Esophagus squamous epithelium (tissue), 4 donors: Measurements from ENCODE around the gene TMEM178B.

Experiments
- POLR2A ChIP-seq, 4 donors: fragments of 450-650 bp; IDR thresholded peaks; one replicate each; pipeline ENCODE4 v1.6.1; 2017; ENCODE audit warnings: antibody characterized with exemption in 4 of 4, mild to moderate bottlenecking in 4 of 4, moderate library complexity in 3 of 4
- TF ChIP-seq, protein P1 (sequence below), 6 experiments: fragments of 450-650 bp in 4 of 6; fragments of 200-600 bp in 2 of 6; sonication (generic) in 2 of 6; IDR thresholded peaks; one replicate each; pipeline ENCODE4 v1.5.1; 2016 to 2019; ENCODE audit warnings: antibody characterized with exemption in 6 of 6, mild to moderate bottlenecking in 4 of 6, moderate library complexity in 4 of 6

DNA sequence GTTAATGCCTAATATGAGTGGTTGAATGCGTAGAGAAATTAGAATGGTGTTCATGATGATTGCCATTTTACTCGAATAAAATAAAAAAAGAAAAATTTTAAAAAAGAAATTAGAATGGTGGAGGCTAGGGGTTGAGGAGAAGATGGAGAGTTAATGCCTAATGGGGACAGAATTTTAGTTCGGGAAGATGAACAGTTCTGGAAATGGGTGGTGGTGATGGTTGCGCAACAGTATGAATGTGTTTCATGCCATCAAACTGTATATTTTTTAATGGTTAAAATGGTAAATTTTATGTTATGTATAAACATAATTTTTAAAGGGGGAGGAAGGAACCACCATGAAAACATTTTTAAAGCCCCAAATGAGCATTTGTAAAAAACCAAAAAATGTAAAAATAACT lies 337.3 kb downstream of the TMEM178B start:
- TF ChIP-seq POLR2A (IDR thresholded peaks at IDR 0.05), result no peak
- TF ChIP-seq, protein P1, sequence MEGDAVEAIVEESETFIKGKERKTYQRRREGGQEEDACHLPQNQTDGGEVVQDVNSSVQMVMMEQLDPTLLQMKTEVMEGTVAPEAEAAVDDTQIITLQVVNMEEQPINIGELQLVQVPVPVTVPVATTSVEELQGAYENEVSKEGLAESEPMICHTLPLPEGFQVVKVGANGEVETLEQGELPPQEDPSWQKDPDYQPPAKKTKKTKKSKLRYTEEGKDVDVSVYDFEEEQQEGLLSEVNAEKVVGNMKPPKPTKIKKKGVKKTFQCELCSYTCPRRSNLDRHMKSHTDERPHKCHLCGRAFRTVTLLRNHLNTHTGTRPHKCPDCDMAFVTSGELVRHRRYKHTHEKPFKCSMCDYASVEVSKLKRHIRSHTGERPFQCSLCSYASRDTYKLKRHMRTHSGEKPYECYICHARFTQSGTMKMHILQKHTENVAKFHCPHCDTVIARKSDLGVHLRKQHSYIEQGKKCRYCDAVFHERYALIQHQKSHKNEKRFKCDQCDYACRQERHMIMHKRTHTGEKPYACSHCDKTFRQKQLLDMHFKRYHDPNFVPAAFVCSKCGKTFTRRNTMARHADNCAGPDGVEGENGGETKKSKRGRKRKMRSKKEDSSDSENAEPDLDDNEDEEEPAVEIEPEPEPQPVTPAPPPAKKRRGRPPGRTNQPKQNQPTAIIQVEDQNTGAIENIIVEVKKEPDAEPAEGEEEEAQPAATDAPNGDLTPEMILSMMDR (IDR thresholded peaks at IDR 0.05), result no peak
